Mucosa of rectum (tissue), 2 donors: Measurements from ENCODE around the gene BCAS1.

Experiments
- H3K27ac ChIP-seq, 2 donors: one replicate each; pipeline ENCODE4 v1.7.0; 2013; ENCODE audit warnings: inconsistent platforms in 2 of 2, low read depth in 2 of 2, low read length in 2 of 2
- H3K27me3 ChIP-seq, 2 donors: one replicate each; pipeline ENCODE4 v1.7.0; 2013; ENCODE audit warnings: low read length in 2 of 2; ENCODE audit not compliant: control insufficient read depth in 2 of 2, insufficient read depth in 2 of 2
- H3K36me3 ChIP-seq, 2 donors: one replicate each; pipeline ENCODE4 v1.7.0; 2013; ENCODE audit warnings: low read length in 2 of 2; ENCODE audit not compliant: control insufficient read depth in 2 of 2, insufficient read depth in 2 of 2
- H3K4me1 ChIP-seq, 2 donors: one replicate each; pipeline ENCODE4 v1.7.0; 2013; ENCODE audit warnings: low read length in 2 of 2, mild to moderate bottlenecking in 1 of 2; ENCODE audit not compliant: control insufficient read depth in 2 of 2, insufficient read depth in 2 of 2
- H3K4me3 ChIP-seq, 2 donors: one replicate each; pipeline ENCODE4 v1.7.0; 2013; ENCODE audit warnings: low read length in 2 of 2
- H3K9ac ChIP-seq, 2 donors: one replicate each; pipeline ENCODE4 v1.7.0; 2013; ENCODE audit warnings: low read length in 2 of 2, low read depth in 1 of 2, mild to moderate bottlenecking in 1 of 2
- H3K9me3 ChIP-seq, 2 donors: one replicate each; pipeline ENCODE4 v1.7.0; 2013; ENCODE audit warnings: low read length in 2 of 2; ENCODE audit not compliant: control insufficient read depth in 2 of 2
- donor health status: healthy.
- donor health status: Normal muscosa, but diverticular disease.

BCAS1 gene

GRCh38 chr20:54091120-54091480, 20.7 kb upstream of the BCAS1 start:
- peaks cover 5 to 14% of the 10 kb centered on the region in 2 donors for H3K4me1 ChIP-seq
- no peak overlapping the region for H3K9ac ChIP-seq
- H3K27ac ChIP-seq: no peak overlapping the region
- H3K36me3 ChIP-seq: no peaks in the 10 kb centered on the region
- H3K9me3 ChIP-seq: no peaks in the 10 kb centered on the region
- no peaks in the 10 kb centered on the region for H3K27me3 ChIP-seq
- no peak overlapping the region for H3K4me3 ChIP-seq

- H3K27me3 ChIP-seq: no peaks in the 10 kb centered on the region
- no peak overlapping the region for H3K9ac ChIP-seq
- H3K4me1 ChIP-seq: peaks cover 8 to 19% of the 10 kb centered on the region in 2 donors
- H3K4me3 ChIP-seq: no peak overlapping the region
- no peaks in the 10 kb centered on the region for H3K9me3 ChIP-seq
- no peaks in the 10 kb centered on the region for H3K36me3 ChIP-seq
- H3K27ac ChIP-seq: no peak overlapping the region
Observed at GRCh38 chr20:54090230-54091119, 20.1 kb upstream of the BCAS1 start.

GRCh38 chr20:54088430-54088829, 18.0 kb upstream of the BCAS1 start:
- H3K9ac ChIP-seq: no peak overlapping the region
- H3K27ac ChIP-seq: no peak overlapping the region
- no peaks in the 10 kb centered on the region for H3K27me3 ChIP-seq
- H3K36me3 ChIP-seq: no peaks in the 10 kb centered on the region
- peaks cover 8 to 26% of the 10 kb centered on the region in 2 donors for H3K4me1 ChIP-seq
- no peaks in the 10 kb centered on the region for H3K9me3 ChIP-seq
- no peak overlapping the region for H3K4me3 ChIP-seq

- H3K9me3 ChIP-seq: no peaks in the 10 kb centered on the region
- peak overlapping the region in 1 of 2 donors; percentile 32 for H3K9ac ChIP-seq
- H3K4me1 ChIP-seq: peaks cover 8 to 26% of the 10 kb centered on the region in 2 donors
- H3K27ac ChIP-seq: peak overlapping the region; percentile 59 to 74
- peak overlapping the region in 1 of 2 donors; percentile 22 for H3K4me3 ChIP-seq
- H3K27me3 ChIP-seq: no peaks in the 10 kb centered on the region
- no peaks in the 10 kb centered on the region for H3K36me3 ChIP-seq
Observed at GRCh38 chr20:54086507-54087039, 16.2 kb upstream of the BCAS1 start.

- Histone ChIP-seq H3K4me3 (no peak overlapping the region), H3K9me3 (no peaks in the 10 kb centered on the region), H3K36me3 (no peaks in the 10 kb centered on the region), H3K4me1 (peaks cover 8 to 26% of the 10 kb centered on the region in 2 donors), H3K9ac (peak overlapping the region in 1 of 2 donors; percentile 32), H3K27me3 (no peaks in the 10 kb centered on the region), H3K27ac (peak overlapping the region; percentile 59 to 74)
Observed at GRCh38 chr20:54085910-54086309, 15.5 kb upstream of the BCAS1 start.

GRCh38 chr20:54085425-54085824, 15.0 kb upstream of the BCAS1 start:
- peak overlapping the region; percentile 33 to 68 for H3K27ac ChIP-seq
- peaks cover 8 to 26% of the 10 kb centered on the region in 2 donors for H3K4me1 ChIP-seq
- no peaks in the 10 kb centered on the region for H3K9me3 ChIP-seq
- no peak overlapping the region for H3K4me3 ChIP-seq
- no peaks in the 10 kb centered on the region for H3K36me3 ChIP-seq
- H3K27me3 ChIP-seq: no peaks in the 10 kb centered on the region
- no peak overlapping the region for H3K9ac ChIP-seq

GRCh38 chr20:54084727-54085388, 14.5 kb upstream of the BCAS1 start:
- Histone ChIP-seq H3K9ac (no peak overlapping the region), H3K4me3 (no peak overlapping the region), H3K36me3 (no peaks in the 10 kb centered on the region), H3K4me1 (peaks cover 8 to 26% of the 10 kb centered on the region in 2 donors), H3K9me3 (no peaks in the 10 kb centered on the region), H3K27ac (peak overlapping the region; percentile 33 to 68), H3K27me3 (no peaks in the 10 kb centered on the region)

GRCh38 chr20:54084193-54084592, 13.8 kb upstream of the BCAS1 start:
- Histone ChIP-seq H3K9me3 (no peaks in the 10 kb centered on the region), H3K4me1 (peaks cover 8 to 26% of the 10 kb centered on the region in 2 donors), H3K27me3 (no peaks in the 10 kb centered on the region), H3K36me3 (no peaks in the 10 kb centered on the region), H3K4me3 (no peak overlapping the region), H3K27ac (peak overlapping the region in 1 of 2 donors; percentile 50), H3K9ac (no peak overlapping the region)

GRCh38 chr20:54083459-54083858, 13.1 kb upstream of the BCAS1 start:
- no peak overlapping the region for H3K9ac ChIP-seq
- no peak overlapping the region for H3K4me3 ChIP-seq
- H3K27me3 ChIP-seq: no peaks in the 10 kb centered on the region
- H3K27ac ChIP-seq: no peak overlapping the region
- H3K4me1 ChIP-seq: peaks cover 8 to 26% of the 10 kb centered on the region in 2 donors
- no peaks in the 10 kb centered on the region for H3K9me3 ChIP-seq
- H3K36me3 ChIP-seq: no peaks in the 10 kb centered on the region

GRCh38 chr20:54082100-54082499, 11.7 kb upstream of the BCAS1 start:
- no peaks in the 10 kb centered on the region for H3K27me3 ChIP-seq
- peaks cover 8 to 20% of the 10 kb centered on the region in 2 donors for H3K4me1 ChIP-seq
- H3K4me3 ChIP-seq: no peak overlapping the region
- H3K36me3 ChIP-seq: no peaks in the 10 kb centered on the region
- no peak overlapping the region for H3K9ac ChIP-seq
- H3K9me3 ChIP-seq: no peaks in the 10 kb centered on the region
- H3K27ac ChIP-seq: no peak overlapping the region
